Measurements from ENCODE around the gene PLA2G2C. TPM values are rescaled to one million over a fixed set of nuclear protein-coding genes. Genes with fewer than 3 reads are reported as not detected.

PLA2G2C gene
- total RNA-seq, 2 experiments from 2014 or later = 0.43 to 0.58 TPM

Other genes starting within 250 kb of the PLA2G2C start
- gene PLA2G2A, start 206.9 kb downstream of the PLA2G2C start, total RNA-seq = not detected
- not detected for gene PLA2G5, start 116.3 kb downstream of the PLA2G2C start, total RNA-seq
- not detected for gene PLA2G2D, start 67.0 kb downstream of the PLA2G2C start, total RNA-seq
- gene PLA2G2F, start 47.2 kb downstream of the PLA2G2C start, total RNA-seq = not detected
- under 1 TPM; 0.41 to 0.63 TPM for gene UBXN10, start 422 bp downstream of the PLA2G2C start, total RNA-seq
- gene VWA5B1, start 104.4 kb upstream of the PLA2G2C start, total RNA-seq = not detected

All from activated CD4-positive, alpha-beta T cell treated with anti-CD3 and anti-CD28 coated beads for 36 hours (primary cell).